HepG2 (cell line): ENCODE results near the gene SLCO2A1. TPM values are rescaled to one million over a fixed set of nuclear protein-coding genes. Genes with fewer than 3 reads are reported as not detected.

Experiments
- ADNP ChIP-seq: sonication (generic); formaldehyde crosslinking; IDR thresholded peaks from 2 replicates; pipeline ENCODE4 v1.4.0; 2020; ENCODE audit warnings: missing genetic modification reagents
- ATAD3A ChIP-seq: sonication (generic); formaldehyde crosslinking; IDR thresholded peaks from 2 replicates; pipeline ENCODE4 v1.4.0; 2020; ENCODE audit warnings: missing genetic modification reagents
- ATRX ChIP-seq: sonication (generic); formaldehyde crosslinking; IDR thresholded peaks from 2 replicates; pipeline ENCODE4 v1.4.0; 2020; ENCODE audit warnings: missing genetic modification reagents, borderline replicate concordance
- BORCS8-MEF2B ChIP-seq: sonication (generic); formaldehyde crosslinking; IDR thresholded peaks from 2 replicates; pipeline ENCODE4 v1.8.0; 2022; ENCODE audit warnings: mild to moderate bottlenecking, missing genetic modification reagents
- BRCA1 ChIP-seq: sonication (generic); formaldehyde crosslinking; IDR thresholded peaks from 2 replicates; pipeline ENCODE4 v1.4.0; 2020; ENCODE audit warnings: missing genetic modification reagents
- GTF3A ChIP-seq: sonication (generic); formaldehyde crosslinking; conservative IDR thresholded peaks from 2 replicates; pipeline ENCODE4 v1.4.0; 2020; ENCODE audit warnings: mild to moderate bottlenecking, missing genetic modification reagents
- JUND ChIP-seq: sonication (generic); formaldehyde crosslinking; IDR thresholded peaks from 2 replicates; pipeline ENCODE4 v1.8.0; 2022; ENCODE audit warnings: mild to moderate bottlenecking, missing genetic modification reagents
- MTA1 ChIP-seq: sonication (generic); formaldehyde crosslinking; IDR thresholded peaks from 2 replicates; pipeline ENCODE4 v1.4.0; 2020; ENCODE audit warnings: missing genetic modification reagents, mild to moderate bottlenecking, borderline replicate concordance
- MTF2 ChIP-seq: sonication (generic); formaldehyde crosslinking; IDR thresholded peaks from 2 replicates; pipeline ENCODE4 v1.5.0; 2020; ENCODE audit warnings: missing genetic modification reagents, borderline replicate concordance
- SETDB1 ChIP-seq: sonication (generic); formaldehyde crosslinking; IDR thresholded peaks from 2 replicates; pipeline ENCODE4 v1.5.1; 2020; ENCODE audit warnings: missing genetic modification reagents, mild to moderate bottlenecking, borderline replicate concordance
- THYN1 ChIP-seq: sonication (generic); formaldehyde crosslinking; IDR thresholded peaks from 2 replicates; pipeline ENCODE4 v1.8.1; 2023; ENCODE audit warnings: low read depth, mild to moderate bottlenecking, moderate library complexity, missing genetic modification reagents, borderline replicate concordance
- ZIK1 ChIP-seq: sonication (generic); formaldehyde crosslinking; IDR thresholded peaks from 2 replicates; pipeline ENCODE4 v1.5.0; 2020; ENCODE audit warnings: mild to moderate bottlenecking, low read depth, missing genetic modification reagents, borderline replicate concordance
- ZMYM4 ChIP-seq: sonication (generic); formaldehyde crosslinking; IDR thresholded peaks from 2 replicates; pipeline ENCODE4 v1.8.1; 2023; ENCODE audit warnings: mild to moderate bottlenecking, missing genetic modification reagents
- ZNF335 ChIP-seq: sonication (generic); formaldehyde crosslinking; IDR thresholded peaks from 2 replicates; pipeline ENCODE4 v1.4.0; 2020; ENCODE audit warnings: missing genetic modification reagents
- ZNF547 ChIP-seq: sonication (generic); formaldehyde crosslinking; IDR thresholded peaks from 2 replicates; pipeline ENCODE4 v1.5.1; 2020; ENCODE audit warnings: mild to moderate bottlenecking, missing genetic modification reagents
- ZNF737 ChIP-seq: sonication (generic); formaldehyde crosslinking; IDR thresholded peaks from 2 replicates; pipeline ENCODE4 v1.5.0; 2020; ENCODE audit warnings: missing genetic modification reagents, mild to moderate bottlenecking, borderline replicate concordance
- ZNF749 ChIP-seq: sonication (generic); formaldehyde crosslinking; IDR thresholded peaks from 2 replicates; pipeline ENCODE4 v1.8.0; 2022; ENCODE audit warnings: mild to moderate bottlenecking, missing genetic modification reagents, moderate library complexity, borderline replicate concordance
- ZNF766 ChIP-seq: sonication (generic); formaldehyde crosslinking; IDR thresholded peaks from 2 replicates; pipeline ENCODE4 v1.5.0; 2020; ENCODE audit warnings: missing genetic modification reagents, borderline replicate concordance
- ZSCAN21 ChIP-seq: sonication (generic); formaldehyde crosslinking; IDR thresholded peaks from 2 replicates; pipeline ENCODE4 v1.8.0; 2022; ENCODE audit warnings: mild to moderate bottlenecking, missing genetic modification reagents, moderate library complexity, borderline replicate concordance
- polyA plus RNA-seq, 8 experiments: library from polyadenylated mRNA; depleted of rRNA in 3 of 8; stranded (reverse) in 7 of 8; unstranded in 1 of 8; fragments of >200 nt; fragmentation: Illumina TruSeq in 4 of 8; extraction: Trizol in 4 of 8; gene quantifications; 2 replicates each; pipeline versions ENCODE4 v1.2.1 to v1.2.3, GENCODE V29; 2011 to 2016; ENCODE audit warnings: low read depth in 4 of 8, missing spikeins in 1 of 8, mixed read lengths in 1 of 8; ENCODE audit not compliant: insufficient read depth in 1 of 8
- total RNA-seq, 5 experiments: library from RNA; depleted of rRNA; stranded (reverse); fragments of >200 nt; fragmentation: Illumina TruSeq; extraction: Trizol; gene quantifications; 2 replicates each; pipeline ENCODE4 v1.2.3, GENCODE V29; 2016; ENCODE audit warnings: low read depth in 1 of 5
- TF ChIP-seq, protein P1 (sequence below): sonication (generic); formaldehyde crosslinking; IDR thresholded peaks from 2 replicates; pipeline ENCODE4 v1.8.0; 2022; ENCODE audit warnings: missing genetic modification reagents, mild to moderate bottlenecking, moderate library complexity, borderline replicate concordance
- TF ChIP-seq, protein P2 (sequence below): sonication (generic); formaldehyde crosslinking; IDR thresholded peaks from 2 replicates; pipeline ENCODE4 v1.4.0; 2020; ENCODE audit warnings: mild to moderate bottlenecking, missing genetic modification reagents
- TF ChIP-seq, protein P3 (sequence below): sonication (generic); formaldehyde crosslinking; IDR thresholded peaks from 2 replicates; pipeline ENCODE4 v1.5.1; 2020; ENCODE audit warnings: mild to moderate bottlenecking, missing genetic modification reagents, moderate library complexity

Gene SLCO2A1
- total and polyA plus RNA-seq, 2 of the 13 experiments (the other 11 are each of a cell fraction or from before 2014, with no cell fraction given) = 0.04 TPM; not detected in 1

DNA sequence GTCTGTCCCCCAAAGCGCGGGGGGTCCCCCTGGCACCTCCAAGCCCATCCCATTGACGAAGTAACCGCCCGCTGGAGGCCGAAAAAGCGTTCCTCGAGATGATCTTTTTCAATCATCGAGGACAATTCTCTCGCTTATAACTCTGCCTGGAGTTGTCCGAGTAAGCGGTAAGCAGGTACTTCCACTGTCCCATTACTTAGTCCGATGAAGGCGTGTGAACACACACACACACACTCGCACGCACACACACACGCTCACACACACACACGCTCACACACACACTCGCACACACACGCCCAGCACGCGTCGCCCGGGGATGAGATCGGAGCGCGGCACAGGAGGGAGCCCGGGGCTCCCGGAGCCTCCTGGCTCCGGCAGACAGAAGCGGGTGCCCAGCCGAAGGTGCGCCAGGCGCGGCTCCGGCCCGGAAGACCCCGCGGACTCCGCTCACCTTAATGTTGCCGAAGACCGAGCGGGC is 430 bp downstream of the SLCO2A1 start (continued):
- TF ChIP-seq ATRX (CRISPR knock-in tag) (no peak), ZNF547 (0 out of 2 replicates have a peak, but pooled peaks have one; percentile 33), ZNF737 (CRISPR knock-in tag) (no peak), THYN1 (CRISPR knock-in tag) (no peak), JUND (CRISPR knock-in tag) (0 out of 2 replicates have a peak, but pooled peaks have one; percentile 13), BORCS8-MEF2B (no peak), ZNF766 (CRISPR knock-in tag) (no peak), BRCA1 (CRISPR knock-in tag) (no peak), ZMYM4 (CRISPR knock-in tag) (0 out of 2 replicates have a peak, but pooled peaks have one; percentile 3), MTF2 (0 out of 2 replicates have a peak, but pooled peaks have one; percentile 19), GTF3A (CRISPR knock-in tag) (no peak), ZIK1 (CRISPR knock-in tag) (no peak), ZNF749 (CRISPR knock-in tag) (no peak), SETDB1 (CRISPR knock-in tag) (no peak), ZNF335 (CRISPR knock-in tag) (no peak), ADNP (no peak), MTA1 (CRISPR knock-in tag) (peak; percentile 33; the same call in 1 of the 2 replicates), ZSCAN21 (CRISPR knock-in tag) (0 out of 2 replicates have a peak, but pooled peaks have one; percentile 44), ATAD3A (CRISPR knock-in tag) (no peak)
- TF ChIP-seq, protein P1, sequence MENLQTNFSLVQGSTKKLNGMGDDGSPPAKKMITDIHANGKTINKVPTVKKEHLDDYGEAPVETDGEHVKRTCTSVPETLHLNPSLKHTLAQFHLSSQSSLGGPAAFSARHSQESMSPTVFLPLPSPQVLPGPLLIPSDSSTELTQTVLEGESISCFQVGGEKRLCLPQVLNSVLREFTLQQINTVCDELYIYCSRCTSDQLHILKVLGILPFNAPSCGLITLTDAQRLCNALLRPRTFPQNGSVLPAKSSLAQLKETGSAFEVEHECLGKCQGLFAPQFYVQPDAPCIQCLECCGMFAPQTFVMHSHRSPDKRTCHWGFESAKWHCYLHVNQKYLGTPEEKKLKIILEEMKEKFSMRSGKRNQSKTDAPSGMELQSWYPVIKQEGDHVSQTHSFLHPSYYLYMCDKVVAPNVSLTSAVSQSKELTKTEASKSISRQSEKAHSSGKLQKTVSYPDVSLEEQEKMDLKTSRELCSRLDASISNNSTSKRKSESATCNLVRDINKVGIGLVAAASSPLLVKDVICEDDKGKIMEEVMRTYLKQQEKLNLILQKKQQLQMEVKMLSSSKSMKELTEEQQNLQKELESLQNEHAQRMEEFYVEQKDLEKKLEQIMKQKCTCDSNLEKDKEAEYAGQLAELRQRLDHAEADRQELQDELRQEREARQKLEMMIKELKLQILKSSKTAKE (CRISPR knock-in tag) = no peak
- TF ChIP-seq, protein P2, sequence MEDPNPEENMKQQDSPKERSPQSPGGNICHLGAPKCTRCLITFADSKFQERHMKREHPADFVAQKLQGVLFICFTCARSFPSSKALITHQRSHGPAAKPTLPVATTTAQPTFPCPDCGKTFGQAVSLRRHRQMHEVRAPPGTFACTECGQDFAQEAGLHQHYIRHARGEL (CRISPR knock-in tag) = no peak
- TF ChIP-seq, protein P3, sequence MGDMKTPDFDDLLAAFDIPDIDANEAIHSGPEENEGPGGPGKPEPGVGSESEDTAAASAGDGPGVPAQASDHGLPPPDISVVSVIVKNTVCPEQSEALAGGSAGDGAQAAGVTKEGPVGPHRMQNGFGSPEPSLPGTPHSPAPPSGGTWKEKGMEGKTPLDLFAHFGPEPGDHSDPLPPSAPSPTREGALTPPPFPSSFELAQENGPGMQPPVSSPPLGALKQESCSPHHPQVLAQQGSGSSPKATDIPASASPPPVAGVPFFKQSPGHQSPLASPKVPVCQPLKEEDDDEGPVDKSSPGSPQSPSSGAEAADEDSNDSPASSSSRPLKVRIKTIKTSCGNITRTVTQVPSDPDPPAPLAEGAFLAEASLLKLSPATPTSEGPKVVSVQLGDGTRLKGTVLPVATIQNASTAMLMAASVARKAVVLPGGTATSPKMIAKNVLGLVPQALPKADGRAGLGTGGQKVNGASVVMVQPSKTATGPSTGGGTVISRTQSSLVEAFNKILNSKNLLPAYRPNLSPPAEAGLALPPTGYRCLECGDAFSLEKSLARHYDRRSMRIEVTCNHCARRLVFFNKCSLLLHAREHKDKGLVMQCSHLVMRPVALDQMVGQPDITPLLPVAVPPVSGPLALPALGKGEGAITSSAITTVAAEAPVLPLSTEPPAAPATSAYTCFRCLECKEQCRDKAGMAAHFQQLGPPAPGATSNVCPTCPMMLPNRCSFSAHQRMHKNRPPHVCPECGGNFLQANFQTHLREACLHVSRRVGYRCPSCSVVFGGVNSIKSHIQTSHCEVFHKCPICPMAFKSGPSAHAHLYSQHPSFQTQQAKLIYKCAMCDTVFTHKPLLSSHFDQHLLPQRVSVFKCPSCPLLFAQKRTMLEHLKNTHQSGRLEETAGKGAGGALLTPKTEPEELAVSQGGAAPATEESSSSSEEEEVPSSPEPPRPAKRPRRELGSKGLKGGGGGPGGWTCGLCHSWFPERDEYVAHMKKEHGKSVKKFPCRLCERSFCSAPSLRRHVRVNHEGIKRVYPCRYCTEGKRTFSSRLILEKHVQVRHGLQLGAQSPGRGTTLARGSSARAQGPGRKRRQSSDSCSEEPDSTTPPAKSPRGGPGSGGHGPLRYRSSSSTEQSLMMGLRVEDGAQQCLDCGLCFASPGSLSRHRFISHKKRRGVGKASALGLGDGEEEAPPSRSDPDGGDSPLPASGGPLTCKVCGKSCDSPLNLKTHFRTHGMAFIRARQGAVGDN = peak; percentile 49; the same call in 1 of the 2 replicates
